ENCODE measurements around the gene NOSIP. TPM values are rescaled to one million over a fixed set of nuclear protein-coding genes. Genes with fewer than 3 reads are reported as not detected.

Gene NOSIP
- total RNA-seq, 1 experiment from 2014 or later: 68.5 TPM

DNA sequence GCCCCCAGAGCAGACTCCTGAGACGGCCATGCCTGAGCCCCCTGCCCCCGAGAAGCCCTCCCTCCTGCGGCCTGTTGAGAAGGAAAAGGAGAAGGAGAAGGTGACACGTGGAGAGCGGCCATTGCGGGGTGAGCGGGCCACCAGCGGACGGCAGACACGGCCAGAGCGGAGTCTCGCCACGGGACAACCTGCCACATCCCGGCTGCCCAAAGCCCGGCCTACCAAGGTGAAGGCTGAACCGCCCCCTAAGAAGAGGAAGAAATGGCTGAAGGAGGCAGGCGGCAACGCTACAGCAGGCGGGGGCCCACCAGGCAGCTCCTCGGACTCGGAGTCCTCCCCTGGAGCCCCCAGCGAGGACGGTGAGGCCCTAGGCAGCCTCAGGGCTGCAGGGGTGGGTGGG lies 35.5 kb upstream of the NOSIP start:
- Histone ChIP-seq H4K20me1 (ENCODE audit: insufficient read depth, low read depth, low read length) (peaks cover 28% of the 10 kb centered on the region), H3K9me3 (ENCODE audit: low read length) (no peaks in the 10 kb centered on the region), H3K79me2 (ENCODE audit: low read length) (peaks cover 35% of the 10 kb centered on the region), H3K4me1 (ENCODE audit: low read length) (no peaks in the 10 kb centered on the region), H3K27me3 (ENCODE audit: low read length) (no peaks in the 10 kb centered on the region), H2AFZ (ENCODE audit: low read length) (no peak overlapping the region), H3K9me2 (replicated peaks; ENCODE audit: insufficient read depth, low read length) (no peaks in the 10 kb centered on the region), H3K36me3 (ENCODE audit: insufficient read depth, low read length) (peaks cover 34% of the 10 kb centered on the region; the same call in 1 of the 2 replicates), H3K27ac (ENCODE audit: low read length) (no peak overlapping the region), H3K4me2 (ENCODE audit: low read depth, low read length, poor library complexity, severe bottlenecking) (no peak overlapping the region), H3K4me3 (ENCODE audit: low read length) (no peak overlapping the region), H3K9ac (ENCODE audit: low read length) (no peak overlapping the region)
- no peak for DNase-seq

DNA sequence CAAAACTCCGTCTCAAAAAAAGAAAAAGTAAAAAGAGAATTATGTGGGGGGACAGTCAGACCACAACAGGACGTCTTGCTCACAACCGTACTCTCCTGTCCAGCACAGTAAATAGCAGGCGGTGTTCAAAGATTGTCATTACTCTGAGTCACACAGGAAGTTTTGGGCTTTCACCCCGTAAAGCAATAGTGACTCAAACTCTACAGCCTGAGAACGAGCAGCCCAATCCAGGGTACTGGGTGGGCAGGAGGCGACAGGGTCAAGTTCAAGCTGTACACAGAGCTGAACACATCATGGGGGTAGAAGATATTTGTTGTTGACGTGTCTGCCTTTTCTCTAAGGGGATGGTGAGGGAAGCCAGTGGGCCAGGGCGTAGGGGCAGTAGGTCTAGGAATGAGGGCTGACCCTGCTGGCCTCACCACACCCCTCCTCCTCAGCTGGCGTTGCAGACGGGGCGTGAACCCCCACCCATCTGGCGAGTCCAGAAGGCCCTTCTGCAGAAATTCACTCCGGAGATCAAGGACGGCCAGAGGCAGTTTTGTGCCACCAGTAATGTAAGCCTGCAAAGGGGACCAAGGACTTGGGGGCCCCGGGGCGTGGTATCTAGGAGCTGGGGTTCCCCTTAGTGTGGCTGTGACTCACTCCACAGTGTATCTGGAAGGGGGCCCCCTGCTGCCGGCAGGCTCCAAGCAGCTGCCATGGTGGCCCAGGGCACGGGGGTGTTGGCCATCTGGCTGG lies 33.9 kb upstream of the NOSIP start:
- no peak overlapping the region for H2AFZ ChIP-seq (ENCODE audit: low read length)
- H3K27me3 ChIP-seq (ENCODE audit: low read length): no peaks in the 10 kb centered on the region
- peaks cover 36% of the 10 kb centered on the region; the same call in 1 of the 2 replicates for H3K36me3 ChIP-seq (ENCODE audit: insufficient read depth, low read length)
- no peak for DNase-seq
- no peak overlapping the region for H3K9ac ChIP-seq (ENCODE audit: low read length)
- no peak overlapping the region for H3K27ac ChIP-seq (ENCODE audit: low read length)
- no peak overlapping the region for H3K4me3 ChIP-seq (ENCODE audit: low read length)
- H4K20me1 ChIP-seq (ENCODE audit: insufficient read depth, low read depth, low read length): peaks cover 20% of the 10 kb centered on the region
- H3K4me1 ChIP-seq (ENCODE audit: low read length): no peaks in the 10 kb centered on the region
- H3K9me2 ChIP-seq (replicated peaks; ENCODE audit: insufficient read depth, low read length): no peaks in the 10 kb centered on the region
- peaks cover 44% of the 10 kb centered on the region for H3K79me2 ChIP-seq (ENCODE audit: low read length)
- no peak overlapping the region for H3K4me2 ChIP-seq (ENCODE audit: low read depth, low read length, poor library complexity, severe bottlenecking)
- H3K9me3 ChIP-seq (ENCODE audit: low read length): no peaks in the 10 kb centered on the region

- Histone ChIP-seq H3K4me3 (ENCODE audit: low read length) (no peak overlapping the region), H3K9ac (ENCODE audit: low read length) (no peak overlapping the region), H4K20me1 (ENCODE audit: insufficient read depth, low read depth, low read length) (peaks cover 28% of the 10 kb centered on the region), H3K27ac (ENCODE audit: low read length) (no peak overlapping the region), H3K9me3 (ENCODE audit: low read length) (no peaks in the 10 kb centered on the region), H3K4me2 (ENCODE audit: low read depth, low read length, poor library complexity, severe bottlenecking) (no peak overlapping the region), H3K79me2 (ENCODE audit: low read length) (peaks cover 53% of the 10 kb centered on the region), H3K27me3 (ENCODE audit: low read length) (no peaks in the 10 kb centered on the region), H3K36me3 (ENCODE audit: insufficient read depth, low read length) (peaks cover 41% of the 10 kb centered on the region), H3K4me1 (ENCODE audit: low read length) (no peaks in the 10 kb centered on the region), H3K9me2 (replicated peaks; ENCODE audit: insufficient read depth, low read length) (no peaks in the 10 kb centered on the region), H2AFZ (ENCODE audit: low read length) (no peak overlapping the region)
- DNase-seq: no peak
Observed at GRCh38 chr19:49613374-49613773, 33.0 kb upstream of the NOSIP start.

- H2AFZ ChIP-seq (ENCODE audit: low read length): no peak overlapping the region
- H3K36me3 ChIP-seq (ENCODE audit: insufficient read depth, low read length): peaks cover 34% of the 10 kb centered on the region
- H3K4me3 ChIP-seq (ENCODE audit: low read length): no peak overlapping the region
- H3K9me2 ChIP-seq (replicated peaks; ENCODE audit: insufficient read depth, low read length): no peaks in the 10 kb centered on the region
- H3K27ac ChIP-seq (ENCODE audit: low read length): no peak overlapping the region
- peaks cover 81% of the 10 kb centered on the region for H3K79me2 ChIP-seq (ENCODE audit: low read length)
- no peak overlapping the region for H3K4me2 ChIP-seq (ENCODE audit: low read depth, low read length, poor library complexity, severe bottlenecking)
- no peaks in the 10 kb centered on the region for H3K27me3 ChIP-seq (ENCODE audit: low read length)
- DNase-seq: no peak
- H3K9me3 ChIP-seq (ENCODE audit: low read length): no peaks in the 10 kb centered on the region
- no peak overlapping the region for H3K9ac ChIP-seq (ENCODE audit: low read length)
- peaks cover 22% of the 10 kb centered on the region for H4K20me1 ChIP-seq (ENCODE audit: insufficient read depth, low read depth, low read length)
- H3K4me1 ChIP-seq (ENCODE audit: low read length): no peaks in the 10 kb centered on the region
Observed at GRCh38 chr19:49609499-49610092, 29.2 kb upstream of the NOSIP start.

- no peak overlapping the region for H3K4me2 ChIP-seq (ENCODE audit: low read depth, low read length, poor library complexity, severe bottlenecking)
- H3K4me3 ChIP-seq (ENCODE audit: low read length): no peak overlapping the region
- no peaks in the 10 kb centered on the region for H3K4me1 ChIP-seq (ENCODE audit: low read length)
- no peaks in the 10 kb centered on the region for H3K9me2 ChIP-seq (replicated peaks; ENCODE audit: insufficient read depth, low read length)
- peaks cover 46% of the 10 kb centered on the region for H3K36me3 ChIP-seq (ENCODE audit: insufficient read depth, low read length)
- no peak overlapping the region for H2AFZ ChIP-seq (ENCODE audit: low read length)
- peaks cover 22% of the 10 kb centered on the region for H4K20me1 ChIP-seq (ENCODE audit: insufficient read depth, low read depth, low read length)
- DNase-seq: no peak
- H3K27ac ChIP-seq (ENCODE audit: low read length): no peak overlapping the region
- H3K9ac ChIP-seq (ENCODE audit: low read length): no peak overlapping the region
- H3K27me3 ChIP-seq (ENCODE audit: low read length): no peaks in the 10 kb centered on the region
- peaks cover 89% of the 10 kb centered on the region for H3K79me2 ChIP-seq (ENCODE audit: low read length)
- no peaks in the 10 kb centered on the region for H3K9me3 ChIP-seq (ENCODE audit: low read length)
Observed at GRCh38 chr19:49605605-49606004, 25.2 kb upstream of the NOSIP start.

- no peaks in the 10 kb centered on the region for H3K9me2 ChIP-seq (replicated peaks; ENCODE audit: insufficient read depth, low read length)
- H3K9me3 ChIP-seq (ENCODE audit: low read length): no peaks in the 10 kb centered on the region
- H3K27me3 ChIP-seq (ENCODE audit: low read length): no peaks in the 10 kb centered on the region
- DNase-seq: no peak
- no peaks in the 10 kb centered on the region for H3K4me1 ChIP-seq (ENCODE audit: low read length)
- H3K79me2 ChIP-seq (ENCODE audit: low read length): peaks cover 78% of the 10 kb centered on the region
- H3K36me3 ChIP-seq (ENCODE audit: insufficient read depth, low read length): peaks cover 48% of the 10 kb centered on the region
- no peak overlapping the region for H3K27ac ChIP-seq (ENCODE audit: low read length)
- peaks cover 29% of the 10 kb centered on the region for H4K20me1 ChIP-seq (ENCODE audit: insufficient read depth, low read depth, low read length)
- no peak overlapping the region for H3K4me3 ChIP-seq (ENCODE audit: low read length)
- no peak overlapping the region for H3K4me2 ChIP-seq (ENCODE audit: low read depth, low read length, poor library complexity, severe bottlenecking)
- no peak overlapping the region for H3K9ac ChIP-seq (ENCODE audit: low read length)
- no peak overlapping the region for H2AFZ ChIP-seq (ENCODE audit: low read length)
Observed at GRCh38 chr19:49602806-49603205, 22.4 kb upstream of the NOSIP start.

GRCh38 chr19:49601482-49602038 lies 21.2 kb upstream of the NOSIP start:
- no peaks in the 10 kb centered on the region for H3K27me3 ChIP-seq (ENCODE audit: low read length)

GRCh38 chr19:49599378-49600295 lies 19.3 kb upstream of the NOSIP start:
- Histone ChIP-seq H3K79me2 (ENCODE audit: low read length) (peaks cover 70% of the 10 kb centered on the region), H2AFZ (ENCODE audit: low read length) (no peak overlapping the region), H3K4me1 (ENCODE audit: low read length) (no peaks in the 10 kb centered on the region), H3K4me2 (ENCODE audit: low read depth, low read length, poor library complexity, severe bottlenecking) (no peak overlapping the region), H3K9me3 (ENCODE audit: low read length) (no peaks in the 10 kb centered on the region), H3K27ac (ENCODE audit: low read length) (no peak overlapping the region), H3K36me3 (ENCODE audit: insufficient read depth, low read length) (peaks cover 38% of the 10 kb centered on the region), H3K9ac (ENCODE audit: low read length) (no peak overlapping the region), H3K27me3 (ENCODE audit: low read length) (no peaks in the 10 kb centered on the region), H3K9me2 (replicated peaks; ENCODE audit: insufficient read depth, low read length) (no peaks in the 10 kb centered on the region), H3K4me3 (ENCODE audit: low read length) (no peak overlapping the region), H4K20me1 (ENCODE audit: insufficient read depth, low read depth, low read length) (peaks cover 35% of the 10 kb centered on the region)
- no peak for DNase-seq

More at GRCh38 chr19:49601482-49602038, 21.2 kb upstream of the NOSIP start:
- no peak overlapping the region for H2AFZ ChIP-seq (ENCODE audit: low read length)
- H3K27ac ChIP-seq (ENCODE audit: low read length): no peak overlapping the region
- H3K4me1 ChIP-seq (ENCODE audit: low read length): no peaks in the 10 kb centered on the region
- H3K79me2 ChIP-seq (ENCODE audit: low read length): peaks cover 73% of the 10 kb centered on the region
- peaks cover 39% of the 10 kb centered on the region for H3K36me3 ChIP-seq (ENCODE audit: insufficient read depth, low read length)
- H3K9me2 ChIP-seq (replicated peaks; ENCODE audit: insufficient read depth, low read length): no peaks in the 10 kb centered on the region
- no peak overlapping the region for H3K9ac ChIP-seq (ENCODE audit: low read length)
- no peak overlapping the region for H3K4me3 ChIP-seq (ENCODE audit: low read length)
- DNase-seq: no peak
- no peak overlapping the region for H3K4me2 ChIP-seq (ENCODE audit: low read depth, low read length, poor library complexity, severe bottlenecking)
- no peaks in the 10 kb centered on the region for H3K9me3 ChIP-seq (ENCODE audit: low read length)
- H4K20me1 ChIP-seq (ENCODE audit: insufficient read depth, low read depth, low read length): peaks cover 29% of the 10 kb centered on the region

Data from Karpas-422 (cell line).